Superior temporal gyrus (tissue), 1 donor: Measurements from ENCODE around the gene PTGDR.

Experiments used
- DNase-seq: peaks from one replicate; pipeline ENCODE4 v3.0.0-alpha.2; 2016; ENCODE audit errors: extremely low spot score

The PTGDR gene

GRCh38 chr14:52312931-52313355 lies 45.4 kb downstream of the PTGDR start:
- no peak for DNase-seq

GRCh38 chr14:52313462-52313861 lies 46.0 kb downstream of the PTGDR start:
- DNase-seq: no peak

GRCh38 chr14:52313903-52314594 lies 46.6 kb downstream of the PTGDR start, which contains the start of gene PTGER2:
Gene PTGER2 (plus strand): TSS chr14:52314312. CDS start chr14:52314549, 237 bp downstream.
- no peak for DNase-seq

GRCh38 chr14:52314595-52315354 lies 47.3 kb downstream of the PTGDR start:
- no peak for DNase-seq

- no peak for DNase-seq
Observed at GRCh38 chr14:52315355-52315718, 47.8 kb downstream of the PTGDR start.

- DNase-seq: no peak
Observed at GRCh38 chr14:52318062-52318461, 50.6 kb downstream of the PTGDR start.

GRCh38 chr14:52318826-52319645 lies 51.5 kb downstream of the PTGDR start:
- no peak for DNase-seq

- no peak for DNase-seq
Observed at GRCh38 chr14:52319919-52320318, 52.4 kb downstream of the PTGDR start.

- DNase-seq: no peak
Observed at GRCh38 chr14:52325126-52325525, 57.6 kb downstream of the PTGDR start.

GRCh38 chr14:52325630-52326029 lies 58.1 kb downstream of the PTGDR start:
- no peak for DNase-seq
